GM12878 (cell line): ENCODE measurements around the gene EP400. TPM values are rescaled to one million over a fixed set of nuclear protein-coding genes. Genes with fewer than 3 reads are reported as not detected.
"Not testable (repeated sequence)": the region's sequence is repeated elsewhere in the genome, so short reads cannot be mapped to it uniquely, and the experiment has no call there.

ENCODE experiments used
- ATAC-seq: fragments of 200-7000 bp; cut with Tn5 transposase; 3 replicates; pipeline ENCODE4 v1.9.1; 2020; ENCODE audit warnings: mild to moderate bottlenecking, moderate library complexity
- BruUV-seq: library from RNA; stranded (reverse); fragments of 400-500 nt; replicated peaks from 2 replicates; lab custom pipeline; 2021; lab: Mats Ljungman, UMichigan
- CTCF ChIA-PET: fragments of 300-600 bp; sonication (Branson Sonifier 250); formaldehyde crosslinking; extraction: SDS; loops from one replicate; lab custom pipeline; 2021; ENCODE audit warnings: inconsistent platforms; lab: Yijun Ruan, JAX
- POLR2A ChIA-PET: fragments of 350-600 bp; formaldehyde crosslinking; extraction: SDS; loops from one replicate; lab custom pipeline; 2021; ENCODE audit warnings: inconsistent platforms; lab: Charles Lee
- RAD21 ChIA-PET: fragments of 300-600 bp; sonication (Branson Sonifier 250); formaldehyde crosslinking; loops from one replicate; lab custom pipeline; 2023; ENCODE audit warnings: antibody characterized with exemption; ENCODE audit not compliant: unreplicated experiment; lab: Charles Lee
- SMC1A ChIA-PET: fragments of 300-600 bp; sonication (Branson Sonifier 250); formaldehyde crosslinking; loops from one replicate; lab custom pipeline; 2023; ENCODE audit not compliant: unreplicated experiment, uncharacterized antibody; lab: Charles Lee
- DNase-seq: peaks from one replicate; pipeline ENCODE4 v3.0.0-alpha.2; 2011; ENCODE audit warnings: low read depth, low spot score
- FAIRE-seq: peaks from 3 replicates; lab custom pipeline; 2011; peaks lifted over from hg19 to GRCh38; lab: Jason Lieb, UNC
- H2AFZ ChIP-seq: 2 replicates; pipeline ENCODE4 v1.6.0; 2011; ENCODE audit warnings: low read depth, low read length, control low read depth; ENCODE audit not compliant: control insufficient read depth
- H3K27ac ChIP-seq: 2 replicates; pipeline ENCODE4 v1.5.1; 2011; ENCODE audit warnings: control low read depth; ENCODE audit not compliant: control insufficient read depth, insufficient read depth
- H3K27me3 ChIP-seq, 2 experiments: replicated peaks in 1 of 2; 2 replicates each; pipeline versions ENCODE4 v1.6.0 to v1.6.1; 2011; ENCODE audit warnings: low read length in 1 of 2; ENCODE audit not compliant: control insufficient read depth in 2 of 2, insufficient read depth in 2 of 2
- H3K36me3 ChIP-seq, 2 experiments: 2 replicates each; pipeline ENCODE4 v1.5.1; 2011; ENCODE audit warnings: low read length in 1 of 2; ENCODE audit not compliant: control insufficient read depth in 2 of 2, insufficient read depth in 2 of 2
- H3K4me1 ChIP-seq: 2 replicates; pipeline ENCODE4 v1.6.1; 2011; ENCODE audit warnings: mild to moderate bottlenecking, low read length, moderate library complexity, mixed read lengths; ENCODE audit not compliant: control insufficient read depth, insufficient read depth
- H3K4me2 ChIP-seq: 2 replicates; pipeline ENCODE4 v1.6.0; 2011; ENCODE audit warnings: control low read depth; ENCODE audit not compliant: control insufficient read depth, insufficient read depth
- H3K4me3 ChIP-seq: fragments of 200-600 bp; sonication (generic); 2 replicates; pipeline ENCODE4 v1.5.1; 2016
- H3K79me2 ChIP-seq: 2 replicates; pipeline ENCODE4 v1.6.0; 2011; ENCODE audit warnings: low read length; ENCODE audit not compliant: control insufficient read depth, insufficient read depth
- H3K9ac ChIP-seq: 2 replicates; pipeline ENCODE4 v1.8.0; 2011; ENCODE audit warnings: low read length, control low read depth, mixed read lengths; ENCODE audit not compliant: control insufficient read depth, insufficient read depth
- H3K9me3 ChIP-seq: replicated peaks from 3 replicates; pipeline ENCODE4 v1.5.1; 2011; ENCODE audit warnings: mild to moderate bottlenecking, low read length; ENCODE audit not compliant: control insufficient read depth, insufficient read depth
- H4K20me1 ChIP-seq: 2 replicates; pipeline ENCODE4 v1.6.0; 2011; ENCODE audit not compliant: control insufficient read depth, insufficient read depth
- POLR2A ChIP-seq: IDR thresholded peaks from 2 replicates; pipeline ENCODE4 v1.6.1; 2011; ENCODE audit warnings: low read depth, mild to moderate bottlenecking, low read length
- RAD51 ChIP-seq: fragments of 450-650 bp; IDR thresholded peaks from 2 replicates; pipeline ENCODE4 v1.6.1; 2016; ENCODE audit warnings: moderate library complexity, mild to moderate bottlenecking, inconsistent platforms
- whole genome bisulfite sequencing: methylation state at CpG from one replicate; pipeline ENCODE4 v1.1.6; 2016; ENCODE audit warnings: low lambda C conversion rate; ENCODE audit not compliant: insufficient replicate concordance, insufficient coverage; ENCODE audit errors: missing lambda C conversion rate; 5-methylcytosine and 5-hydroxymethylcytosine counted together
- in situ Hi-C: fragments of 300-500 bp; cut with MboI; formaldehyde crosslinking; loops from 9 replicates; pipeline ENCODE4 v1.14.3; 2018; ENCODE audit warnings: mixed read lengths
- intact Hi-C: fragments of 100-400 bp; cut with micrococcal nuclease; formaldehyde crosslinking; loops from one replicate; pipeline ENCODE4 v1.14.2; 2022; ENCODE audit not compliant: unreplicated experiment
- polyA plus RNA-seq, 11 experiments: library from polyadenylated mRNA; depleted of rRNA in 4 of 11; unstranded in 6 of 11; stranded (reverse) in 5 of 11; fragments of >200 nt; fragmentation: Nextera tagmentation in 4 of 11; fragmentation: Illumina TruSeq in 1 of 11; extraction: Ambion mirVana in 4 of 11; extraction: Trizol in 1 of 11; gene quantifications; 1 replicate in 1 of 11; 2 replicates in 10 of 11; pipeline versions ENCODE4 v1.2.1 to v1.2.3, GENCODE V29; 2011 to 2016; ENCODE audit warnings: inconsistent platforms in 2 of 11, missing spikeins in 2 of 11, low read depth in 1 of 11
- total RNA-seq, 4 experiments: library from RNA; depleted of rRNA in 3 of 4; stranded (reverse); fragments of >200 nt in 3 of 4; fragmentation: Illumina TruSeq in 1 of 4; extraction: Trizol in 1 of 4; gene quantifications; 2 replicates each; pipeline versions ENCODE4 v1.2.1 to v1.2.3, GENCODE V29; 2013 to 2021
- TF ChIP-seq, protein P1 (sequence below): fragments of 450-650 bp; IDR thresholded peaks from 2 replicates; pipeline ENCODE4 v1.6.1; 2017; ENCODE audit warnings: mild to moderate bottlenecking, low read depth, inconsistent platforms; ENCODE audit not compliant: poor library complexity, severe bottlenecking

The EP400 gene
- total and polyA plus RNA-seq, 10 of the 15 experiments (the other 5 are each of a cell fraction or from before 2014, with no cell fraction given) = 3.8 to 44.2 (median 8.4) TPM

- TF ChIP-seq, protein P1, sequence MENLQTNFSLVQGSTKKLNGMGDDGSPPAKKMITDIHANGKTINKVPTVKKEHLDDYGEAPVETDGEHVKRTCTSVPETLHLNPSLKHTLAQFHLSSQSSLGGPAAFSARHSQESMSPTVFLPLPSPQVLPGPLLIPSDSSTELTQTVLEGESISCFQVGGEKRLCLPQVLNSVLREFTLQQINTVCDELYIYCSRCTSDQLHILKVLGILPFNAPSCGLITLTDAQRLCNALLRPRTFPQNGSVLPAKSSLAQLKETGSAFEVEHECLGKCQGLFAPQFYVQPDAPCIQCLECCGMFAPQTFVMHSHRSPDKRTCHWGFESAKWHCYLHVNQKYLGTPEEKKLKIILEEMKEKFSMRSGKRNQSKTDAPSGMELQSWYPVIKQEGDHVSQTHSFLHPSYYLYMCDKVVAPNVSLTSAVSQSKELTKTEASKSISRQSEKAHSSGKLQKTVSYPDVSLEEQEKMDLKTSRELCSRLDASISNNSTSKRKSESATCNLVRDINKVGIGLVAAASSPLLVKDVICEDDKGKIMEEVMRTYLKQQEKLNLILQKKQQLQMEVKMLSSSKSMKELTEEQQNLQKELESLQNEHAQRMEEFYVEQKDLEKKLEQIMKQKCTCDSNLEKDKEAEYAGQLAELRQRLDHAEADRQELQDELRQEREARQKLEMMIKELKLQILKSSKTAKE = no peak
These were observed 130.0 kb downstream of the EP400 start (continued) for GRCh38 chr12:132079695-132080094.

GRCh38 chr12:132080515-132080914, 130.8 kb downstream of the EP400 start:
- RAD21 ChIA-PET, H3K9me3 ChIP-seq, intact Hi-C loops, H3K27ac ChIP-seq, CTCF ChIA-PET, H3K4me2 ChIP-seq, H3K9ac ChIP-seq, POLR2A ChIA-PET, H2AFZ ChIP-seq, ATAC-seq, H3K4me3 ChIP-seq, H3K4me1 ChIP-seq, BruUV-seq, in situ Hi-C loops, SMC1A ChIA-PET, H3K27me3 ChIP-seq, DNase-seq, H4K20me1 ChIP-seq, H3K36me3 ChIP-seq, FAIRE-seq: not testable (repeated sequence)
- H3K79me2 ChIP-seq = peaks cover 11% of the 10 kb centered on the region
- 92% methylated on average over 7 of the region's 7 CpGs for WGBS

- FAIRE-seq = no peak
- Histone ChIP-seq H2AFZ (no peak overlapping the region), H4K20me1 (no peaks in the 10 kb centered on the region), H3K79me2 (peaks cover 16% of the 10 kb centered on the region), H3K4me3 (no peak overlapping the region), H3K36me3 (peaks cover 5 to 9% of the 10 kb centered on the region in 2 experiments; a peak in 3 of 4 replicates), H3K9me3 (no peaks in the 10 kb centered on the region), H3K9ac (no peak overlapping the region), H3K4me1 (no peaks in the 10 kb centered on the region; the same call in 1 of the 2 replicates), H3K27me3 (no peaks in the 10 kb centered on the region), H3K4me2 (no peak overlapping the region), H3K27ac (no peak overlapping the region)
- TF ChIP-seq POLR2A (peak; percentile 35; the same call in 1 of the 2 replicates), RAD51 (no peak)
- DNase-seq = no peak
- 91% methylated on average over 9 of the region's 9 CpGs for WGBS
- ATAC-seq = no peak
- ChIA-PET RAD21 (no interaction called here), CTCF (no interaction called here), POLR2A (no interaction called here), SMC1A (no interaction called here)
- in situ Hi-C loops = no loop called here
- intact Hi-C loops = no loop called here
- BruUV-seq = no TSS peak
These were observed 131.7 kb downstream of the EP400 start for GRCh38 chr12:132081423-132081822.
